Measurements from ENCODE around the gene MB.
"Not testable (repeated sequence)": the region's sequence is repeated elsewhere in the genome, so short reads cannot be mapped to it uniquely, and the experiment has no call there.

DNA sequence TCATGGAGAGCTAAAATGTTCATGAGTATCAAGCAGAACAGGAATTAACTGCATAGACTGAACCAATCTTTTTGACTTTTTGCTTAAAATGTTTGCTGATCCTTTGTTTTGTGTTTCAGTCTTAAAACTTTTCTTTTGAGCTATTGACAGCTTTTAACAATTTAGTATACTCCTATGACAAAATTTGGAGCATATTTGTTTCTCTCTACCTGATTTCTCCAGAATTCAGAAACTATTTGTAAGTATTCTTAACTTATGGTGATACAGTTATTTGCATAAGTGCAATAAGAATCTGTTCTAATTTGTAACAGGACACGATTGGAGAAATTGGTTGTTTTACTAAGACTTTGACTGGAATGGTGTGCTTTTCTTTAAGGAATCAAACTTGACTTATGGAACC lies 49.6 kb upstream of the MB start:
- TF ChIP-seq ZNF354C (tag by site-specific recombination; IDR thresholded peaks at IDR 0.05; ENCODE audit: borderline replicate concordance, low read depth); YY1 (tag by site-specific recombination; IDR thresholded peaks at IDR 0.05); ZFP41 (tag by site-specific recombination; IDR thresholded peaks at IDR 0.05; ENCODE audit: borderline replicate concordance); SCRT2 (tag by site-specific recombination; IDR thresholded peaks at IDR 0.05); ZNF530 (tag by site-specific recombination; IDR thresholded peaks at IDR 0.05; ENCODE audit: low read depth); ZBTB8A (tag by site-specific recombination; IDR thresholded peaks at IDR 0.05); KLF16 (tag by site-specific recombination; IDR thresholded peaks at IDR 0.05): not testable (repeated sequence)
- TF ChIP-seq, protein P1, sequence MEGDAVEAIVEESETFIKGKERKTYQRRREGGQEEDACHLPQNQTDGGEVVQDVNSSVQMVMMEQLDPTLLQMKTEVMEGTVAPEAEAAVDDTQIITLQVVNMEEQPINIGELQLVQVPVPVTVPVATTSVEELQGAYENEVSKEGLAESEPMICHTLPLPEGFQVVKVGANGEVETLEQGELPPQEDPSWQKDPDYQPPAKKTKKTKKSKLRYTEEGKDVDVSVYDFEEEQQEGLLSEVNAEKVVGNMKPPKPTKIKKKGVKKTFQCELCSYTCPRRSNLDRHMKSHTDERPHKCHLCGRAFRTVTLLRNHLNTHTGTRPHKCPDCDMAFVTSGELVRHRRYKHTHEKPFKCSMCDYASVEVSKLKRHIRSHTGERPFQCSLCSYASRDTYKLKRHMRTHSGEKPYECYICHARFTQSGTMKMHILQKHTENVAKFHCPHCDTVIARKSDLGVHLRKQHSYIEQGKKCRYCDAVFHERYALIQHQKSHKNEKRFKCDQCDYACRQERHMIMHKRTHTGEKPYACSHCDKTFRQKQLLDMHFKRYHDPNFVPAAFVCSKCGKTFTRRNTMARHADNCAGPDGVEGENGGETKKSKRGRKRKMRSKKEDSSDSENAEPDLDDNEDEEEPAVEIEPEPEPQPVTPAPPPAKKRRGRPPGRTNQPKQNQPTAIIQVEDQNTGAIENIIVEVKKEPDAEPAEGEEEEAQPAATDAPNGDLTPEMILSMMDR (tag by site-specific recombination; IDR thresholded peaks at IDR 0.05), result not testable (repeated sequence)
- TF ChIP-seq, protein P2, sequence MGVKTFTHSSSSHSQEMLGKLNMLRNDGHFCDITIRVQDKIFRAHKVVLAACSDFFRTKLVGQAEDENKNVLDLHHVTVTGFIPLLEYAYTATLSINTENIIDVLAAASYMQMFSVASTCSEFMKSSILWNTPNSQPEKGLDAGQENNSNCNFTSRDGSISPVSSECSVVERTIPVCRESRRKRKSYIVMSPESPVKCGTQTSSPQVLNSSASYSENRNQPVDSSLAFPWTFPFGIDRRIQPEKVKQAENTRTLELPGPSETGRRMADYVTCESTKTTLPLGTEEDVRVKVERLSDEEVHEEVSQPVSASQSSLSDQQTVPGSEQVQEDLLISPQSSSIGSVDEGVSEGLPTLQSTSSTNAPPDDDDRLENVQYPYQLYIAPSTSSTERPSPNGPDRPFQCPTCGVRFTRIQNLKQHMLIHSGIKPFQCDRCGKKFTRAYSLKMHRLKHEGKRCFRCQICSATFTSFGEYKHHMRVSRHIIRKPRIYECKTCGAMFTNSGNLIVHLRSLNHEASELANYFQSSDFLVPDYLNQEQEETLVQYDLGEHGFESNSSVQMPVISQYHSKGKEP (tag by site-specific recombination; IDR thresholded peaks at IDR 0.05), result not testable (repeated sequence)
- TF ChIP-seq, protein P3, sequence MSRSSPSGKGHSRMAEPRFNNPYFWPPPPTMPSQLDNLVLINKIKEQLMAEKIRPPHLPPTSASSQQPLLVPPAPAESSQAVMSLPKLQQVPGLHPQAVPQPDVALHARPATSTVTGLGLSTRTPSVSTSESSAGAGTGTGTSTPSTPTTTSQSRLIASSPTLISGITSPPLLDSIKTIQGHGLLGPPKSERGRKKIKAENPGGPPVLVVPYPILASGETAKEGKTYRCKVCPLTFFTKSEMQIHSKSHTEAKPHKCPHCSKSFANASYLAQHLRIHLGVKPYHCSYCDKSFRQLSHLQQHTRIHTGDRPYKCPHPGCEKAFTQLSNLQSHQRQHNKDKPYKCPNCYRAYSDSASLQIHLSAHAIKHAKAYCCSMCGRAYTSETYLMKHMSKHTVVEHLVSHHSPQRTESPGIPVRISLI (tag by site-specific recombination; IDR thresholded peaks at IDR 0.05), result not testable (repeated sequence)
- TF ChIP-seq, protein P4, sequence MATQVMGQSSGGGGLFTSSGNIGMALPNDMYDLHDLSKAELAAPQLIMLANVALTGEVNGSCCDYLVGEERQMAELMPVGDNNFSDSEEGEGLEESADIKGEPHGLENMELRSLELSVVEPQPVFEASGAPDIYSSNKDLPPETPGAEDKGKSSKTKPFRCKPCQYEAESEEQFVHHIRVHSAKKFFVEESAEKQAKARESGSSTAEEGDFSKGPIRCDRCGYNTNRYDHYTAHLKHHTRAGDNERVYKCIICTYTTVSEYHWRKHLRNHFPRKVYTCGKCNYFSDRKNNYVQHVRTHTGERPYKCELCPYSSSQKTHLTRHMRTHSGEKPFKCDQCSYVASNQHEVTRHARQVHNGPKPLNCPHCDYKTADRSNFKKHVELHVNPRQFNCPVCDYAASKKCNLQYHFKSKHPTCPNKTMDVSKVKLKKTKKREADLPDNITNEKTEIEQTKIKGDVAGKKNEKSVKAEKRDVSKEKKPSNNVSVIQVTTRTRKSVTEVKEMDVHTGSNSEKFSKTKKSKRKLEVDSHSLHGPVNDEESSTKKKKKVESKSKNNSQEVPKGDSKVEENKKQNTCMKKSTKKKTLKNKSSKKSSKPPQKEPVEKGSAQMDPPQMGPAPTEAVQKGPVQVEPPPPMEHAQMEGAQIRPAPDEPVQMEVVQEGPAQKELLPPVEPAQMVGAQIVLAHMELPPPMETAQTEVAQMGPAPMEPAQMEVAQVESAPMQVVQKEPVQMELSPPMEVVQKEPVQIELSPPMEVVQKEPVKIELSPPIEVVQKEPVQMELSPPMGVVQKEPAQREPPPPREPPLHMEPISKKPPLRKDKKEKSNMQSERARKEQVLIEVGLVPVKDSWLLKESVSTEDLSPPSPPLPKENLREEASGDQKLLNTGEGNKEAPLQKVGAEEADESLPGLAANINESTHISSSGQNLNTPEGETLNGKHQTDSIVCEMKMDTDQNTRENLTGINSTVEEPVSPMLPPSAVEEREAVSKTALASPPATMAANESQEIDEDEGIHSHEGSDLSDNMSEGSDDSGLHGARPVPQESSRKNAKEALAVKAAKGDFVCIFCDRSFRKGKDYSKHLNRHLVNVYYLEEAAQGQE (tag by site-specific recombination; IDR thresholded peaks at IDR 0.05), result not testable (repeated sequence)
- TF ChIP-seq, protein P5, sequence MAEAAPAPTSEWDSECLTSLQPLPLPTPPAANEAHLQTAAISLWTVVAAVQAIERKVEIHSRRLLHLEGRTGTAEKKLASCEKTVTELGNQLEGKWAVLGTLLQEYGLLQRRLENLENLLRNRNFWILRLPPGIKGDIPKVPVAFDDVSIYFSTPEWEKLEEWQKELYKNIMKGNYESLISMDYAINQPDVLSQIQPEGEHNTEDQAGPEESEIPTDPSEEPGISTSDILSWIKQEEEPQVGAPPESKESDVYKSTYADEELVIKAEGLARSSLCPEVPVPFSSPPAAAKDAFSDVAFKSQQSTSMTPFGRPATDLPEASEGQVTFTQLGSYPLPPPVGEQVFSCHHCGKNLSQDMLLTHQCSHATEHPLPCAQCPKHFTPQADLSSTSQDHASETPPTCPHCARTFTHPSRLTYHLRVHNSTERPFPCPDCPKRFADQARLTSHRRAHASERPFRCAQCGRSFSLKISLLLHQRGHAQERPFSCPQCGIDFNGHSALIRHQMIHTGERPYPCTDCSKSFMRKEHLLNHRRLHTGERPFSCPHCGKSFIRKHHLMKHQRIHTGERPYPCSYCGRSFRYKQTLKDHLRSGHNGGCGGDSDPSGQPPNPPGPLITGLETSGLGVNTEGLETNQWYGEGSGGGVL (tag by site-specific recombination; IDR thresholded peaks at IDR 0.05), result not testable (repeated sequence)

All from HEK293 (cell line).